ENCODE results near the gene TMEM217.
A peak's percentile ranks its signal among the peaks of the same experiment; 100 is the strongest.

The TMEM217 gene

DNA sequence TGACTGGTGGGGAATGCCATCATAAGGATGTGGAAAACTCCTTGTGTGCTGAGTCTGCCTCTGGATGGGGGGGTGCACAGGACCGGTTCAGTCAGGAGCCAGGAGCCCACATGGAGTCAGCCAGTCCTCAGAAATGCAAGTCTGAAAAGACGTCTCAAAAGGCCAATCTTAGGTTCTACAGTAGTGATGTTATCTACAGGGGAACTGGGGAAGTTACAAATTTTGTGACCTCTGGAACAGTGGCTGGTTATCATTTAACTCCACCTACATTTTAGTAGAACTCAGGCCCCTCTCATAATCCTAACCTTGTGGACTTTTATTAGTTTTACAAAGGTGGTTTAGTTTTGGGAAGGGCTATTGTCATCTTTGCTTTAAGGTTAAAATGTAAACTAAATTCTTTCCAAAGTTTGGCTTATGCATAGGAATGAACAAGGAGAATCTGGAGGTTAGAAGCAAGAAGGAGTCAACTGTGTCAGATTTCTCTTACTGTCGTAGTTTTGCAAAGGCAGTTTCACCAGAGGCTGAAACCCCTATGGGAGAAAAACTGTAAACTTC lies 14.1 kb downstream of the TMEM217 start:
- Histone ChIP-seq H3K4me3 (no peak overlapping the region), H3K36me3 (no peaks in the 10 kb centered on the region), H3K4me1 (peaks cover 3 to 63% (median 44%) of the 10 kb centered on the region in 4 donors), H3K27me3 (no peaks in the 10 kb centered on the region), H3K9me3 (no peaks in the 10 kb centered on the region), H3K27ac (peak overlapping the region; percentile 79 to 82)
- intact Hi-C loops (cut with DNase I; ENCODE audit: low total_unique reads) = no loop called here
- no peak for TF ChIP-seq CTCF (IDR thresholded peaks at IDR 0.05)
- no peak for DNase-seq

DNA sequence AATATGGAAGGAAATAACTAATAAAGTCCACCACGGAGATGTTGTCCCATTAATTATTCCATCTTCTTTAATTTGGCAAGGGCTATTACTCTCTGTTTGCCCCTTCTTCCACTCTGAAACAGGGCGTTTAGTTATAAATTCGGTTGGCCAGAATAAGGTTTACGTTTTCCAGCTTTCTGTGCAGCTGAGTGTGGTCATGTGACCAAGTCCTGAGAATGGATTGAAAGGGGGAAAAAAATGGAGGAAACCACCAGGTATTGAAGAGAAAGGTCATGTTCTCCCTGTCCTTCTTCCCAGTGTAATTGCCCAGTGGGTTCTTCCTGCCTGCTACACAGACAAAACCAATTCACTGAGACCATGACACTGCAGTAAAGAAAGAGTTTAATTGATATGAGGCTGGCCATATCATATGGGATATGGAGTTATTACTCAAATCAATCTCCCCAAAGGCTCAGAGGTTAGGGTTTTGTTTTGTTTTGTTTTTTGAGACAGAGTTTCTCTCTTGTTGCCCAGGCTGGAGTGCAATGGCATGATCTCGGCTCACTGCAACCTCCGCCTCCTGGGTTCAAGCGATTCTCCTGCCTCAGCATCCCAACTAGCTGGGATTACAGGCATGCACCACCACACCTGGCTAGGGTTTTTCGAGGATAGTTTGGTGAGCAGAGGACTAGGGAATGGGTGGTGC lies 14.7 kb downstream of the TMEM217 start:
- no peak for TF ChIP-seq CTCF (IDR thresholded peaks at IDR 0.05)
- no peak for DNase-seq
- no peaks in the 10 kb centered on the region for H3K27me3 ChIP-seq
- intact Hi-C loops (cut with DNase I; ENCODE audit: low total_unique reads) = no loop called here
- no peak overlapping the region for H3K4me3 ChIP-seq
- H3K36me3 ChIP-seq = no peaks in the 10 kb centered on the region
- peak overlapping the region; percentile 79 to 82 for H3K27ac ChIP-seq
- H3K9me3 ChIP-seq = no peaks in the 10 kb centered on the region
- H3K4me1 ChIP-seq = peaks cover 3 to 69% (median 45%) of the 10 kb centered on the region in 4 donors

GRCh38 chr6:37242429-37243052 lies 15.4 kb downstream of the TMEM217 start:
- Histone ChIP-seq H3K4me1 (peaks cover 3 to 76% (median 45%) of the 10 kb centered on the region in 4 donors), H3K27ac (peak overlapping the region; percentile 79 to 82), H3K36me3 (no peaks in the 10 kb centered on the region), H3K9me3 (no peaks in the 10 kb centered on the region), H3K27me3 (no peaks in the 10 kb centered on the region), H3K4me3 (no peak overlapping the region)
- intact Hi-C loops (cut with DNase I; ENCODE audit: low total_unique reads) = no loop called here
- peak in 1 of 2 donors; percentile 43 for DNase-seq
- no peak for TF ChIP-seq CTCF (IDR thresholded peaks at IDR 0.05)

- Histone ChIP-seq H3K4me1 (peaks cover 3 to 76% (median 45%) of the 10 kb centered on the region in 4 donors), H3K27ac (peak overlapping the region; percentile 79 to 82), H3K36me3 (no peaks in the 10 kb centered on the region), H3K9me3 (no peaks in the 10 kb centered on the region), H3K4me3 (no peak overlapping the region), H3K27me3 (no peaks in the 10 kb centered on the region)
- no peak for TF ChIP-seq CTCF (IDR thresholded peaks at IDR 0.05)
- intact Hi-C loops (cut with DNase I; ENCODE audit: low total_unique reads) = no loop called here
- no peak for DNase-seq
These were observed 16.0 kb downstream of the TMEM217 start for GRCh38 chr6:37241775-37242428.

GRCh38 chr6:37241131-37241530 lies 16.8 kb downstream of the TMEM217 start:
- DNase-seq = no peak
- intact Hi-C loops (cut with DNase I; ENCODE audit: low total_unique reads) = no loop called here
- H3K27ac ChIP-seq = peak overlapping the region; percentile 79 to 82
- H3K27me3 ChIP-seq = no peaks in the 10 kb centered on the region
- no peak overlapping the region for H3K4me3 ChIP-seq
- H3K36me3 ChIP-seq = no peaks in the 10 kb centered on the region
- peaks cover 3 to 76% (median 45%) of the 10 kb centered on the region in 4 donors for H3K4me1 ChIP-seq
- no peak for TF ChIP-seq CTCF (IDR thresholded peaks at IDR 0.05)
- H3K9me3 ChIP-seq = no peaks in the 10 kb centered on the region

Data from tibial artery (tissue), 4 donors.